GM12878 (cell line): ENCODE data around the gene NUDT14.

Source experiments
- ATF7 ChIP-seq: fragments of 450-650 bp; IDR thresholded peaks from 2 replicates; pipeline ENCODE4 v1.6.1; 2016; ENCODE audit warnings: low read depth, mild to moderate bottlenecking
- CREM ChIP-seq: IDR thresholded peaks from 2 replicates; pipeline ENCODE4 v1.6.1; 2014; ENCODE audit warnings: antibody characterized with exemption, low read depth
- CTCF ChIP-seq, 3 experiments: IDR thresholded peaks in 2 of 3; conservative IDR thresholded peaks in 1 of 3; 2 replicates each; pipeline ENCODE4 v1.5.1; 2011; ENCODE audit warnings: low read depth in 3 of 3, low read length in 3 of 3, mild to moderate bottlenecking in 3 of 3, control low read depth in 2 of 3, moderate library complexity in 2 of 3, inconsistent platforms in 1 of 3, mixed read lengths in 1 of 3; ENCODE audit not compliant: control insufficient read depth in 2 of 3, insufficient read depth in 1 of 3; ENCODE audit errors: extremely low read depth in 1 of 3
- E2F8 ChIP-seq: fragments of 450-650 bp; IDR thresholded peaks from 2 replicates; pipeline ENCODE4 v1.6.1; 2018; ENCODE audit warnings: mild to moderate bottlenecking, low read depth, moderate library complexity; ENCODE audit not compliant: partially characterized antibody
- EP300 ChIP-seq, 2 experiments: fragments of 150-350 bp in 1 of 2; IDR thresholded peaks; 2 replicates each; pipeline ENCODE4 v1.6.1; 2011 to 2012; ENCODE audit warnings: low read depth in 2 of 2, low read length in 2 of 2, borderline replicate concordance in 1 of 2, improper control_type of control experiment in 1 of 2, inconsistent platforms in 1 of 2; ENCODE audit not compliant: control insufficient read depth in 1 of 2
- HCFC1 ChIP-seq: fragments of 150-350 bp; IDR thresholded peaks from 2 replicates; pipeline ENCODE4 v1.6.1; 2014; ENCODE audit warnings: low read length
- MTA3 ChIP-seq: IDR thresholded peaks from 2 replicates; pipeline ENCODE4 v1.6.1; 2012; ENCODE audit warnings: low read length, inconsistent platforms, borderline replicate concordance
- NFYA ChIP-seq: IDR thresholded peaks from 2 replicates; pipeline ENCODE4 v1.6.1; 2011; ENCODE audit warnings: low read depth, mild to moderate bottlenecking, low read length, improper control_type of control experiment, borderline replicate concordance
- NR2C2 ChIP-seq: IDR thresholded peaks from 2 replicates; pipeline ENCODE4 v1.6.1; 2011; ENCODE audit warnings: borderline replicate concordance, low read depth; ENCODE audit not compliant: control insufficient read depth, insufficient read length
- POLR2A ChIP-seq: IDR thresholded peaks from 2 replicates; pipeline ENCODE4 v1.6.1; 2011; ENCODE audit warnings: low read depth, mild to moderate bottlenecking, low read length
- POLR2AphosphoS5 ChIP-seq: IDR thresholded peaks from 2 replicates; pipeline ENCODE4 v1.6.1; 2011; ENCODE audit warnings: mild to moderate bottlenecking, low read length, inconsistent platforms
- RAD21 ChIP-seq: IDR thresholded peaks from 2 replicates; pipeline ENCODE4 v1.6.1; 2011; ENCODE audit warnings: mild to moderate bottlenecking, low read depth, low read length, moderate library complexity; ENCODE audit not compliant: insufficient read depth
- RFX5 ChIP-seq: IDR thresholded peaks from 2 replicates; pipeline ENCODE4 v1.6.1; 2011; ENCODE audit warnings: low read depth, low read length, improper control_type of control experiment
- RUNX3 ChIP-seq: IDR thresholded peaks from 2 replicates; pipeline ENCODE4 v1.6.1; 2012; ENCODE audit warnings: low read length, inconsistent platforms

- TF ChIP-seq E2F8 (no peak), POLR2AphosphoS5 (no peak), CREM (no peak), MTA3 (no peak), EP300 (IDR thresholded peaks at IDR 0.05; ENCODE audit: borderline replicate concordance in 1 of 2, control insufficient read depth in 1 of 2, low read depth in 2 of 2, low read length in 2 of 2) (no peak), CTCF (IDR thresholded peaks at IDR 0.05 in 2 of 3, conservative IDR thresholded peaks at IDR 0.05 in 1 of 3; ENCODE audit: control insufficient read depth in 2 of 3, extremely low read depth in 1 of 3, insufficient read depth in 1 of 3, low read depth in 3 of 3, low read length in 3 of 3) (no peak; a peak in 1 of 6 replicates), ATF7 (no peak), RFX5 (no peak), POLR2A (no peak), NR2C2 (no peak), RUNX3 (no peak), NFYA (no peak), HCFC1 (no peak), RAD21 (no peak)
Observed at GRCh38 chr14:105146181-105146975, 34.7 kb downstream of the NUDT14 start.
